Karpas-422 (cell line): ENCODE data around the gene COL4A4. TPM values are rescaled to one million over a fixed set of nuclear protein-coding genes. Genes with fewer than 3 reads are reported as not detected.
A peak's percentile ranks its signal among the peaks of the same experiment; 100 is the strongest.

Experiments used
- DNase-seq: peaks from one replicate; pipeline ENCODE4 v3.0.0-alpha.2; 2015
- H2AFZ ChIP-seq: fragments of 200-600 bp; sonication (generic); 2 replicates; pipeline ENCODE4 v1.6.1; 2014; ENCODE audit warnings: antibody characterized with exemption, low read length, mixed read lengths
- H3K27ac ChIP-seq: fragments of 200-600 bp; sonication (generic); 2 replicates; pipeline ENCODE4 v1.5.1; 2014; ENCODE audit warnings: mild to moderate bottlenecking, low read length, moderate library complexity
- H3K27me3 ChIP-seq: fragments of 200-600 bp; sonication (generic); 2 replicates; pipeline ENCODE4 v1.6.1; 2014; ENCODE audit warnings: low read length, mixed read lengths
- H3K36me3 ChIP-seq: fragments of 200-600 bp; sonication (generic); 2 replicates; pipeline ENCODE4 v1.6.1; 2014; ENCODE audit warnings: low read length, mixed read lengths; ENCODE audit not compliant: insufficient read depth
- H3K4me1 ChIP-seq: fragments of 200-600 bp; sonication (generic); 2 replicates; pipeline ENCODE4 v1.6.1; 2014; ENCODE audit warnings: mild to moderate bottlenecking, low read length, mixed read lengths
- H3K4me2 ChIP-seq: fragments of 200-600 bp; sonication (generic); 2 replicates; pipeline ENCODE4 v1.6.1; 2014; ENCODE audit warnings: low read length, low read depth, mild to moderate bottlenecking; ENCODE audit not compliant: poor library complexity, severe bottlenecking
- H3K4me3 ChIP-seq: fragments of 200-600 bp; sonication (generic); 2 replicates; pipeline ENCODE4 v1.5.1; 2014; ENCODE audit warnings: mild to moderate bottlenecking, antibody characterized with exemption, low read length, mixed read lengths
- H3K79me2 ChIP-seq: fragments of 200-600 bp; sonication (generic); 2 replicates; pipeline ENCODE4 v1.6.1; 2014; ENCODE audit warnings: mild to moderate bottlenecking, low read length, mixed read lengths
- H3K9ac ChIP-seq: fragments of 200-600 bp; sonication (generic); 2 replicates; pipeline ENCODE4 v1.6.0; 2014; ENCODE audit warnings: low read length
- H3K9me2 ChIP-seq: fragments of 200-600 bp; sonication (generic), shearing (Covaris generic); replicated peaks from 2 replicates; pipeline ENCODE4 v1.6.0; 2014; ENCODE audit warnings: mild to moderate bottlenecking, low read length, moderate library complexity; ENCODE audit not compliant: insufficient read depth
- H3K9me3 ChIP-seq: fragments of 300-700, 200-600 bp; sonication (generic); 2 replicates; pipeline ENCODE4 v1.6.1; 2014; ENCODE audit warnings: low read length, mixed read lengths
- H4K20me1 ChIP-seq: fragments of 200-600 bp; sonication (generic); 2 replicates; pipeline ENCODE4 v1.6.1; 2014; ENCODE audit warnings: mild to moderate bottlenecking, antibody characterized with exemption, low read length, low read depth; ENCODE audit not compliant: insufficient read depth
- total RNA-seq: library from RNA; depleted of rRNA; stranded (reverse); fragments of >200 nt; shearing (Covaris generic); gene quantifications from 2 replicates; pipeline ENCODE4 v1.2.3, GENCODE V29; 2014; ENCODE audit warnings: low replicate concordance

The COL4A4 gene
- total RNA-seq, 1 experiment from 2014 or later = 0.41 TPM

DNA sequence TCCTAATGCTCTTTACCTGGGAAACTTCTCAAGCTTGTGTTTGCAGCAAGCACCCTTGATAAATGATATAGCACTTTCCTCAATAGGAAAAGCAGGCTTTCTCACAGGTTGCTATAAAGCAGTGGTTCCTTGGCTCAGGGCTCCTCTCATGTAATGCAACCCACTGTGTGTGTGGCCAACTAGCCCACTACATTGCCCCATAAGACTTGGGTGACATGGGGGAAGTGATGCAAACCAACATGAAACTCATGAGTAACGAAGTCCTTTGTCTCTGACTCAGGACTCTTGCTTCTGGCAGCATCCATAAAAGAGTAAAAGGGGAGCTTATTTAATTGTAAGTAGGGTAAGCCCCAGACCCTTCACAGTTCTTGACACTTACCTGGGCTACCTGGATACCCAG is 106.9 kb downstream of the COL4A4 start:
- H3K9me3 ChIP-seq = no peaks in the 10 kb centered on the region
- H4K20me1 ChIP-seq = no peaks in the 10 kb centered on the region
- H3K36me3 ChIP-seq = no peaks in the 10 kb centered on the region
- H2AFZ ChIP-seq = no peak overlapping the region
- H3K4me1 ChIP-seq = peaks cover 7% of the 10 kb centered on the region; the same call in 1 of the 2 replicates
- H3K27me3 ChIP-seq = no peaks in the 10 kb centered on the region
- H3K9ac ChIP-seq = no peak overlapping the region
- H3K27ac ChIP-seq = no peak overlapping the region
- H3K4me2 ChIP-seq = no peak overlapping the region
- no peaks in the 10 kb centered on the region for H3K79me2 ChIP-seq
- no peak for DNase-seq
- H3K9me2 ChIP-seq = no peaks in the 10 kb centered on the region
- H3K4me3 ChIP-seq = no peak overlapping the region

DNA sequence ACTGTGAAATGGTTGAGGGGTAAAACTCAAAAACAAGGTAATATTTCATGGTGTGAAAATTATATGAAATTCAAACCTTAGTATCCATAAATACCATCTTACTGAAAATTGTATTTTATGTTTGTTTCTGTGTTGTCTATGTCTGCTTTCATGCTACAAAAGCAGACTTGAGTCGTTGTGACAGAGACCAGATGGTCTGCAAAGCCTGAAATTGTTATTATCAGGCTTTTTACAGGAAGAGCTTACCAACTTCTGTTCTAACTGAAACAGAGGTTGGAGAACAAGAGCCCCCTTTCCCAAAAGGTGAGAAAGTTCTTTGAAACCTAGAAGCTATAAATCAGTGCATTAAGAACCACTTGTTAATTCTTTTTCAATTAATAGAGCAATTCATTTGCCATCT is 110.0 kb downstream of the COL4A4 start:
- Histone ChIP-seq H4K20me1 (no peaks in the 10 kb centered on the region), H2AFZ (no peak overlapping the region), H3K36me3 (no peaks in the 10 kb centered on the region), H3K79me2 (no peaks in the 10 kb centered on the region), H3K27ac (no peak overlapping the region), H3K27me3 (no peaks in the 10 kb centered on the region), H3K9me2 (no peaks in the 10 kb centered on the region), H3K9me3 (no peaks in the 10 kb centered on the region), H3K9ac (no peak overlapping the region), H3K4me1 (peaks cover 7% of the 10 kb centered on the region; the same call in 1 of the 2 replicates), H3K4me2 (no peak overlapping the region), H3K4me3 (no peak overlapping the region)
- DNase-seq = no peak

DNA sequence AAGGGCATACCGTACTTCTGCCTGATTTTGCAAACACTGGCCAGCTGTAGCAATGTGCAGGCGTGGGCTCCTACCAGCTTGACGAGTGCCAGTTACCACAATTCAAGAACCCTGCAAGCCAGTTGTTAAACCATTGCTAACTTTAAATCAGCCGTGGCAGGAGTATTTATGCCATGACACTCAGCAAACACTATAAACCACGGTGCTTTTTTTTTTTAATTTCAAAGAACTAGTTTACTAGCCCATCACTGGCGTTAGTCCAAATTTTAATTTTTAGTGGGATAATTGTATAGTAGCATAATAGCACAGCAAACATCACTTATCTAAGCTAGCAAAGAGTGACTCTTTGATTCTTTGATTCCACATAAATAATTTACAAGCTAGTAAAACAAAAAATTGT is 111.1 kb downstream of the COL4A4 start:
- Histone ChIP-seq H3K9ac (no peak overlapping the region), H3K4me3 (no peak overlapping the region), H3K4me1 (peaks cover 7% of the 10 kb centered on the region; the same call in 1 of the 2 replicates), H3K9me2 (no peaks in the 10 kb centered on the region), H3K27ac (no peak overlapping the region), H3K9me3 (no peaks in the 10 kb centered on the region), H2AFZ (no peak overlapping the region), H3K79me2 (no peaks in the 10 kb centered on the region), H3K36me3 (no peaks in the 10 kb centered on the region), H3K27me3 (no peaks in the 10 kb centered on the region), H4K20me1 (no peaks in the 10 kb centered on the region), H3K4me2 (no peak overlapping the region)
- no peak for DNase-seq

DNA sequence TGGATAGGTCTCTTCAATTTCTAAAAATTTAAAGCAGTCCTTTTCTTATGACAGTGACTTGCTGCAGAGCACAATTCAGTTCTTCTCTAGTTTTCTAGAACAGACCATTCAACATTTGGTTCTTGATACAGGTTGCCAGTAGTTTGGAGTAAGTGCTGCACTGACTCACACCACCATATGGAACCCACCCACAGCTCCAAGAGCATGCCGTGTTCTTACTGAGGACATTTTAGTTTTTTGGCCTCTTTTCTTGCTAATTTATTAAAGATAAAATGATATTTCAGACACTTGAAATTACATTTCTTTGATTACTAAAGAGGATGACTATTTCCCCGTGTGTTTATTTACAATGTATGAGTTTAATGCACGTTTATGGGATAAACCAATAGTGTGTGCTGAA is 120.0 kb downstream of the COL4A4 start:
- Histone ChIP-seq H3K79me2 (no peaks in the 10 kb centered on the region), H3K27me3 (no peaks in the 10 kb centered on the region), H3K9ac (no peak overlapping the region), H3K27ac (no peak overlapping the region), H3K4me1 (no peaks in the 10 kb centered on the region), H3K9me3 (no peaks in the 10 kb centered on the region), H2AFZ (no peak overlapping the region), H4K20me1 (no peaks in the 10 kb centered on the region), H3K4me2 (no peak overlapping the region), H3K4me3 (no peak overlapping the region), H3K9me2 (no peaks in the 10 kb centered on the region), H3K36me3 (no peaks in the 10 kb centered on the region)
- DNase-seq = no peak

DNA sequence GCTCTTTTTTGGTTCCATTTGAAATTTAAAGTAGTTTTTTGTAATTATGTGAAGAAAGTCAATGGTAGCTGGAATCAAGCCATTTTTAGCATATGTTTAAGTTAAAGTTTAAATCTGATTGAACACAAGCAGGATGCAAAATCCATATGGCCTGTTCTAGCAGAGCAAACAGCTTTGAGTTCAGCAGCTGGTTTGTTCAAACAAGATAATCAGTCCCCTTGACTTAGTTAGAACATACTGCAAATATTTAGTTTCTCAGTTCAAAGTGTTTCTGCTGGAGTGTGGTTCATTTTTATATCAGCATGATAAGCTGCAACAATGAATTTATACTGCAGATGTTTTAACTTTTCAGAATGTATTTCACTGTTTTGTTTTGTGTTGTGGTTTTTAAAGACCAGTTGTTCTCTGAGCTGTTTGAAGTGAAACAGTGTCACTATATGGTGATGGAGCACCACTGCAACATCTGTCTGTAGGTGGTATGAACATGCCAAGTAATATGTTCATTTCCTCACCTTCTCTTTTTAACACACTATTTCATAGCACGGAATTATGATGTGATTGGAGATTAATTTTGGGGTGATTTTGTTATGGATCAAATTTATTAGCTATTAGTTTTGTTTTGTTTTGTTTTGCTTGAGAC is 125.3 kb downstream of the COL4A4 start:
- Histone ChIP-seq H3K79me2 (no peaks in the 10 kb centered on the region), H3K9ac (no peak overlapping the region), H3K4me2 (no peak overlapping the region), H3K27ac (no peak overlapping the region), H3K4me1 (no peaks in the 10 kb centered on the region), H4K20me1 (no peaks in the 10 kb centered on the region), H3K4me3 (no peak overlapping the region), H3K36me3 (no peaks in the 10 kb centered on the region), H3K27me3 (no peaks in the 10 kb centered on the region), H3K9me2 (no peaks in the 10 kb centered on the region), H2AFZ (no peak overlapping the region), H3K9me3 (no peaks in the 10 kb centered on the region)
- no peak for DNase-seq

DNA sequence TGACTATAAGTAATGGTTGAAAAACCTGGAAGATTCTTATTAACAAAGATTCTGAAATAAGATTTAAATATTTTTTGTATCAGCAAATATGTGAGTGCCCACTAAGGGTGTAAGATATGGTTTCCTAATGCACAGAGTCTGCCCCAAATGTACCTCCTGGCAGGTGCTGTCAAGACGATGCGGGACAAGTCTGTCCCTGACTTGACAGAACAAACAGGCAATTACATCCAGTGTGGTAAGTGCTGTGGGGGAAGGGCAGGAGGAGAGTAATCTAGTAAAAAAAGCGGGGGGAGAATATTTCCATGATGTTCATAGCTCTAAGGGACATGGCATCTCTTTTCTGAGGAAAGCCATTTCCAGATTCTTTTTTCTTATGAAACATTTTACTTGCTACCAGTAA is 127.5 kb downstream of the COL4A4 start:
- H3K4me3 ChIP-seq = no peak overlapping the region
- no peak for DNase-seq
- H2AFZ ChIP-seq = no peak overlapping the region
- H3K27ac ChIP-seq = no peak overlapping the region
- H3K4me2 ChIP-seq = no peak overlapping the region
- no peak overlapping the region for H3K9ac ChIP-seq
- no peaks in the 10 kb centered on the region for H3K27me3 ChIP-seq
- H3K36me3 ChIP-seq = no peaks in the 10 kb centered on the region
- H3K9me2 ChIP-seq = no peaks in the 10 kb centered on the region
- no peaks in the 10 kb centered on the region for H3K4me1 ChIP-seq
- no peaks in the 10 kb centered on the region for H4K20me1 ChIP-seq
- no peaks in the 10 kb centered on the region for H3K9me3 ChIP-seq
- H3K79me2 ChIP-seq = no peaks in the 10 kb centered on the region

DNA sequence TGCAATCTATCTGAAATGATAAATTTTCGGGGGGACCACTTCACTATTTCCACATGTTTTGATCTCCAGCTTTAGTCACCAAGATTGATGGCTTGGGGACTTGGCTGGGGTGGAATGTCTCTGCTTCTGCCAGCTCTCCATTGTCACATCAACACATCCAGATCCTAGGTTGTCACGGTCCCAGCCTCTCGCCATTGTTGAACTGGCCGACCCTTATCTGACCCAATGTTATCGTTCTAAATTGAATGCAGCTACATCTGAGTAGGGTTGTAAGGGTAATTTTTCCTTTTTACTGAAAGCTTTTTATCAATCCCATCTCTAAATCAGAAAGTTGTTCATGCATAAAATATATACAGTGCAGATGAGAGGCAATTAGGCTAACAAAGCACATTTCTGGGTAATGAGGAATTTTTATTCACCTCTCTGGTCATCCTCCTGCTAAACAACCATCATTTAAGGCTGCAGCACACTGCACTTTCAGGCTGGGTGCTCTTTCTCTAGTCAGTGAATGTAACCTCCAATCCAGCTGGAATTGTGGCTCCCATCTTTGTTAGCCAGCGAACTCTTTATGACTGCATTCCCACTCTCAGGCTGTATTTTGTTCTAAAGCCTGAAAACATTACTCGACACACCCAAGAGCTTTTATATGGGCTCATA is 128.2 kb downstream of the COL4A4 start:
- H3K9ac ChIP-seq = no peak overlapping the region
- no peak overlapping the region for H3K4me2 ChIP-seq
- H3K9me2 ChIP-seq = no peaks in the 10 kb centered on the region
- no peaks in the 10 kb centered on the region for H3K4me1 ChIP-seq
- H2AFZ ChIP-seq = no peak overlapping the region
- H3K9me3 ChIP-seq = no peaks in the 10 kb centered on the region
- H3K36me3 ChIP-seq = no peaks in the 10 kb centered on the region
- no peaks in the 10 kb centered on the region for H3K79me2 ChIP-seq
- no peaks in the 10 kb centered on the region for H3K27me3 ChIP-seq
- H3K27ac ChIP-seq = no peak overlapping the region
- no peaks in the 10 kb centered on the region for H4K20me1 ChIP-seq
- DNase-seq = no peak
- H3K4me3 ChIP-seq = no peak overlapping the region

DNA sequence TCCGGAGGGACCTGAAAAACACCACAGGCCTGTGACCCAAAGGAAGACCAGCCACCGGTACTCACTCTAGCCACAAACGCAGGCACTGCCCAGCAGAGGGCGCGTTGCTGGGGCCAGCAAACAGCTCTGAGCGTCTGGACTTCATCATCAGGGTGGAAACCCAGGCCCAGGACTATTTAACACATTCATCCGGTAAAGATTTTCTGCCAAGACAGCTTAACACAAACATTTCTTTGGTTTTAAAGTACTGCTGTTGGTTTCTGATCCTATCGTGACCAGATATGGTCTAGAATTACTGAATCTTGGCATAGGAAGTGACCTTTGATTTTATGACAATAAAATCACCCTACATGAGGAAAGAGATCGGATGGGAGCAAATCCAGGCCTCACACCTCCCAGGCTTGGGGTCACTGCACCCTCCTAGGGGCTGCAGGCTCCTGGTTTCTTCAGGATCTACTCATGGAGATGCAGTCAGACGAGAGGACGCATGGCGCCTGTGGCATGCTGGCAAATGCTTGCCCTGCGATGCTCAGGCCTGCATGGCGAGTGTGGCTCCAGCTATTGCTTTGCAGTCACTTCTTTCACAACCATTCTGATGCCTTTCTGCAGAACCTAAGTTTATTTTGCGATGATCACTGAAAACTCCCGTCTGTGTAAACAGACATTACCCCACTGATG is 130.4 kb downstream of the COL4A4 start:
- Histone ChIP-seq H3K4me2 (no peak overlapping the region), H3K36me3 (no peaks in the 10 kb centered on the region), H3K4me1 (no peaks in the 10 kb centered on the region), H3K9me2 (no peaks in the 10 kb centered on the region), H3K9me3 (no peaks in the 10 kb centered on the region), H3K9ac (no peak overlapping the region), H4K20me1 (no peaks in the 10 kb centered on the region), H2AFZ (no peak overlapping the region), H3K79me2 (no peaks in the 10 kb centered on the region), H3K27ac (no peak overlapping the region), H3K27me3 (no peaks in the 10 kb centered on the region), H3K4me3 (no peak overlapping the region)
- peak; percentile 77 for DNase-seq
